Endodermal cell (in vitro differentiated cells): ENCODE measurements around the gene HRH1. TPM values are rescaled to one million over a fixed set of nuclear protein-coding genes. Genes with fewer than 3 reads are reported as not detected.

ENCODE experiments used
- DNase-seq: peaks from one replicate; pipeline ENCODE4 v3.0.0-alpha.2; 2017
- H3K27ac ChIP-seq: 2 replicates; pipeline ENCODE4 v1.5.1; 2013; ENCODE audit warnings: mild to moderate bottlenecking, low read depth, low read length, moderate library complexity
- H3K27me3 ChIP-seq: 2 replicates; pipeline ENCODE4 v1.6.1; 2013; ENCODE audit warnings: mild to moderate bottlenecking, low read length, moderate library complexity; ENCODE audit not compliant: insufficient read depth, control insufficient read depth, poor library complexity, severe bottlenecking
- H3K36me3 ChIP-seq: 2 replicates; pipeline ENCODE4 v1.7.0; 2013; ENCODE audit warnings: mild to moderate bottlenecking, low read length, moderate library complexity; ENCODE audit not compliant: control insufficient read depth, insufficient read depth
- H3K4me1 ChIP-seq: one replicate; pipeline ENCODE4 v1.7.0; 2013; ENCODE audit warnings: low read length; ENCODE audit not compliant: control insufficient read depth, insufficient read depth
- H3K4me3 ChIP-seq: 2 replicates; pipeline ENCODE4 v1.5.1; 2013; ENCODE audit warnings: mild to moderate bottlenecking, low read length, moderate library complexity
- H3K9ac ChIP-seq: 2 replicates; pipeline ENCODE4 v1.6.1; 2013; ENCODE audit warnings: mild to moderate bottlenecking, low read length, moderate library complexity; ENCODE audit not compliant: poor library complexity, severe bottlenecking; ENCODE audit errors: extremely low read depth
- H3K9me3 ChIP-seq: 2 replicates; pipeline ENCODE4 v1.6.1; 2013; ENCODE audit warnings: mild to moderate bottlenecking, low read length, moderate library complexity; ENCODE audit not compliant: control insufficient read depth
- H3K27ac Mint-ChIP-seq: 2 replicates; pipeline ENCODE4 v1.8.0; 2020; ENCODE audit warnings: mixed read lengths
- H3K27me3 Mint-ChIP-seq: 2 replicates; pipeline ENCODE4 v1.8.0; 2021; ENCODE audit warnings: mild to moderate bottlenecking, mixed read lengths; ENCODE audit not compliant: insufficient read depth
- H3K36me3 Mint-ChIP-seq: 2 replicates; pipeline ENCODE4 v1.8.0; 2020; ENCODE audit warnings: low read depth, mixed read lengths
- H3K4me1 Mint-ChIP-seq: 2 replicates; pipeline ENCODE4 v1.8.0; 2020; ENCODE audit warnings: mixed read lengths
- H3K4me3 Mint-ChIP-seq: 2 replicates; pipeline ENCODE4 v1.8.0; 2020; ENCODE audit warnings: mild to moderate bottlenecking, moderate library complexity, mixed read lengths
- H3K9me3 Mint-ChIP-seq: 2 replicates; pipeline ENCODE4 v1.8.0; 2020; ENCODE audit warnings: mild to moderate bottlenecking, mixed read lengths
- CTCF ChIP-seq: fragments of 200-600 bp; sonication (generic); conservative IDR thresholded peaks from 2 replicates; pipeline ENCODE4 v1.5.0; 2021; ENCODE audit warnings: antibody characterized with exemption, mild to moderate bottlenecking
- WGBS, 2 experiments: methylation state at CpG; one replicate each; pipeline versions ENCODE4 v1.1.5 to v1.1.7; 2013; ENCODE audit warnings: missing lambda C conversion rate in 2 of 2, mixed read lengths in 1 of 2; ENCODE audit not compliant: insufficient coverage in 1 of 2, insufficient read length in 1 of 2; 5-methylcytosine and 5-hydroxymethylcytosine counted together
- total RNA-seq, 2 donors: library from RNA; stranded (reverse); fragmentation: NEBNext Ultra II Directional in 1 of 2; extraction: Animal tissue kit (Norgen Biotek cat#: 25700) in 1 of 2; gene quantifications; 2 replicates in 1 of 2; 3 replicates in 1 of 2; pipeline ENCODE4 v1.2.1, GENCODE V29; 2021

HRH1 gene
- total RNA-seq, 2 donors from 2014 or later = 0.13 TPM; not detected in 1

- Mint-ChIP-seq H3K9me3 (peaks cover 2% of the 10 kb centered on the region), H3K4me3 (no peak overlapping the region), H3K27me3 (no peaks in the 10 kb centered on the region), H3K4me1 (peaks cover 5% of the 10 kb centered on the region), H3K36me3 (no peaks in the 10 kb centered on the region), H3K27ac (no peak overlapping the region)
- Histone ChIP-seq H3K4me3 (no peak overlapping the region), H3K9me3 (no peaks in the 10 kb centered on the region), H3K27ac (no peak overlapping the region), H3K4me1 (no peaks in the 10 kb centered on the region), H3K9ac (no peak overlapping the region), H3K27me3 (no peaks in the 10 kb centered on the region), H3K36me3 (no peaks in the 10 kb centered on the region)
- 55 to 83% methylated on average over 3 to 6 of the region's 7 CpGs for WGBS, 2 experiments
- TF ChIP-seq CTCF = no peak
- DNase-seq = no peak
Observed at GRCh38 chr3:11201251-11202019, 47.1 kb downstream of the HRH1 start.

GRCh38 chr3:11203961-11204360, 49.7 kb downstream of the HRH1 start:
- Histone ChIP-seq H3K4me1 (no peaks in the 10 kb centered on the region), H3K9me3 (no peaks in the 10 kb centered on the region), H3K36me3 (no peaks in the 10 kb centered on the region), H3K27ac (no peak overlapping the region), H3K9ac (no peak overlapping the region), H3K27me3 (no peaks in the 10 kb centered on the region), H3K4me3 (no peak overlapping the region)
- WGBS, 2 experiments = 86 to 100% methylated on average over 2 of the region's 2 CpGs
- no peak for DNase-seq
- no peaks in the 10 kb centered on the region for H3K27me3 Mint-ChIP-seq
- no peak overlapping the region for H3K27ac Mint-ChIP-seq
- no peaks in the 10 kb centered on the region for H3K36me3 Mint-ChIP-seq
- peaks cover 2% of the 10 kb centered on the region for H3K9me3 Mint-ChIP-seq
- H3K4me1 Mint-ChIP-seq = no peaks in the 10 kb centered on the region
- TF ChIP-seq CTCF = no peak
- no peak overlapping the region for H3K4me3 Mint-ChIP-seq

- H3K9me3 ChIP-seq = no peaks in the 10 kb centered on the region
- H3K4me1 Mint-ChIP-seq = no peaks in the 10 kb centered on the region
- no peaks in the 10 kb centered on the region for H3K27me3 ChIP-seq
- no peak overlapping the region for H3K27ac Mint-ChIP-seq
- H3K9me3 Mint-ChIP-seq = peaks cover 2% of the 10 kb centered on the region
- TF ChIP-seq CTCF = no peak
- WGBS, 2 experiments = 80 to 82% methylated on average over 9 to 10 of the region's 10 CpGs
- H3K9ac ChIP-seq = no peak overlapping the region
- H3K4me3 Mint-ChIP-seq = no peak overlapping the region
- H3K27me3 Mint-ChIP-seq = no peaks in the 10 kb centered on the region
- H3K36me3 Mint-ChIP-seq = no peaks in the 10 kb centered on the region
- no peak overlapping the region for H3K4me3 ChIP-seq
- no peak overlapping the region for H3K27ac ChIP-seq
- no peak for DNase-seq
- H3K4me1 ChIP-seq = no peaks in the 10 kb centered on the region
- H3K36me3 ChIP-seq = no peaks in the 10 kb centered on the region
Observed at GRCh38 chr3:11204697-11205348, 50.5 kb downstream of the HRH1 start.
